Activated naive CD4-positive, alpha-beta T cell treated with anti-CD3 and anti-CD28 coated beads, Interleukin-2, amount 10 ng/mL, durations not matched to agents 7 days and 5 days (primary cell): Measurements from ENCODE around the gene PSMB8.

Experiments
- CTCF ChIA-PET: fragments of 350-600 bp; sonication (Branson Sonifier 250); formaldehyde crosslinking; loops from one replicate; lab custom pipeline; 2021; ENCODE audit warnings: antibody characterized with exemption; lab: Charles Lee
- DNase-seq: peaks from one replicate; pipeline ENCODE4 v3.0.0-alpha.2; 2020
- H3K27ac Mint-ChIP-seq: one replicate; pipeline ENCODE4 v1.8.0; 2021; ENCODE audit warnings: mild to moderate bottlenecking, moderate library complexity, mixed read lengths
- H3K27me3 Mint-ChIP-seq: one replicate; pipeline ENCODE4 v1.8.0; 2021; ENCODE audit warnings: mild to moderate bottlenecking, mixed read lengths
- H3K36me3 Mint-ChIP-seq: one replicate; pipeline ENCODE4 v1.8.0; 2021; ENCODE audit warnings: mixed read lengths
- H3K4me1 Mint-ChIP-seq: one replicate; pipeline ENCODE4 v1.8.0; 2021; ENCODE audit warnings: mixed read lengths
- H3K4me3 Mint-ChIP-seq: one replicate; pipeline ENCODE4 v1.8.0; 2021; ENCODE audit warnings: mild to moderate bottlenecking, moderate library complexity, mixed read lengths
- H3K9me3 Mint-ChIP-seq: one replicate; pipeline ENCODE4 v1.8.0; 2021; ENCODE audit warnings: mixed read lengths

PSMB8 gene

DNA sequence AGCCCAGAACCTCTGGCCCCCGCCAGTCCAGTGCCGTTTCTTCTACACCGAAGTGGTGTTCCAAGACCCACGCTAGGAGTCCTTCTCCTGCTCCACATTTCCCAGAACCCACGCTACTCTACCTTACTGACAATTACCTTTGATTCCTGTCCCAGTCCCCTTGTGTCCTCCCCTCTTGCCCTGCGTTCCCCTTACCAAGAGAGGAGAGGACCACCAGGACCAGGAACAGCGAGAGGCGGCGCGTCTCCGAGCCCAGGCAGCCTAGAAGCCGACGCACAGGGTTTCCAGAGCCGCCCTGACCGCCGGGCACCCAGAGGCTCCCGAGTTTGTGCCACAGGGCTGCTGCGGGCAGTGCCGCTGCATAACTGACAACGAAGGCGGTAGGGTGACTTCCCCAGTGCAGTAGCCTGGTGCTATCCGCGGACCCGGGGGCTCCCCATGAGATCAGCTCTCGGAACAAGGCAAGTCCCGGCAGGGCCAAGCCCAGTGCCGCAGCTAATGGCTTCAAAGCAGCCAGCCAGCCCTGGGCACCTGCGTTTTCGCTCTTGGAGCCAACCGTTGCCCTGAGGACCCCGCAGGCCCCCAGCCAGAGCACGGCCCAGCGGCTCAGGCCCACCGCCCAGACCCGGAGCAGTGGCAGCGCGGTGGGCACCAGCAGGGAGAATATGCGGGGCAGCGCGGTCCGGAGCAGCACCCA, 9.1 kb upstream of the PSMB8 start:
- CTCF ChIA-PET, result interaction anchor here (1.4 to 8.0 kb wide), 6 partner anchors 8 to 120 kb away, joined by 3 to 158 read pairs (median 35); partner anchors contain the start of genes PSMB8 and TAP2
- DNase-seq, result peak; percentile 64
- H3K4me3 Mint-ChIP-seq, result peak overlapping the region; percentile 96
- no peaks in the 10 kb centered on the region for H3K9me3 Mint-ChIP-seq
- H3K27me3 Mint-ChIP-seq, result no peaks in the 10 kb centered on the region
- peaks cover 64% of the 10 kb centered on the region for H3K4me1 Mint-ChIP-seq
- H3K27ac Mint-ChIP-seq, result peak overlapping the region; percentile 99
- H3K36me3 Mint-ChIP-seq, result peaks cover 80% of the 10 kb centered on the region

DNA sequence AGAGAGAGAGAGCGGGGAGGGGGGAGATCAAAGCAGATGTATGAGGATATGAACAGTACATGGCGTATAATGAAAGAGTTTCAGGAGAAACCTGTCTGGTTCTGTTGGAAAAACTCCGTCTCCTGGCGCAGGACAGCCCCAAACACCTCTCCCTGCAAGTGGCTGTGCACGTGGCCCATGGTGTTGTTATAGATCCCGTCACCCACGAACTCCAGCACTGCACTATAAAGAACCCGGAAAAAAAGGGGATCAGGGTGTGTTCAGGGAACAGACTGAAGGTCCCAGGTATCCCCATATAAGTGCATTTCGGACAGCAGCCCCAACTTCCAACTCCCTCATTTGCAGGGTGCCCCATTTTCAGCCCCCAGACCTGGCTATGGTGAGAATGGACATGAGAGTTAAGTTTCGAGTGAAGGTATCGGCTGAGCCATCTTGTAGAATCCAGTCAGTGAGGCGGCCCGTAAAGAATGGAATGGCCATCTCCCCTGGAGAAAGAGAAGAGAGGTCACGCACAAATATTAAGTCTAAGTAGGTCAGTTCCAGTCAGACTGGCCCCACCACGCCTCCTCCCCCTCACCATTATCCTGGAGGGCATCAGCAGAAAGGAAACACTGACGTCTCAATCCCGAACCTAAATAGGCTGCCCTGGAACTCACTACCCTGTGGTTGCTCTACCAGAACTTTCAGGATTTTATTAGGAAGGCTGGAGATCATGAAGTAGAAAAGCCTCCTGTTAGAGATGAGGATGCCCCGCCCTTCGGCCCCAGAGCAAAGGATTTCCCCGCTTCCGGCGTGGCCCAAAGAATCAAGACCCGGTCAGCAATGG, 8.4 kb upstream of the PSMB8 start:
- H3K36me3 Mint-ChIP-seq, result peaks cover 80% of the 10 kb centered on the region

DNA sequence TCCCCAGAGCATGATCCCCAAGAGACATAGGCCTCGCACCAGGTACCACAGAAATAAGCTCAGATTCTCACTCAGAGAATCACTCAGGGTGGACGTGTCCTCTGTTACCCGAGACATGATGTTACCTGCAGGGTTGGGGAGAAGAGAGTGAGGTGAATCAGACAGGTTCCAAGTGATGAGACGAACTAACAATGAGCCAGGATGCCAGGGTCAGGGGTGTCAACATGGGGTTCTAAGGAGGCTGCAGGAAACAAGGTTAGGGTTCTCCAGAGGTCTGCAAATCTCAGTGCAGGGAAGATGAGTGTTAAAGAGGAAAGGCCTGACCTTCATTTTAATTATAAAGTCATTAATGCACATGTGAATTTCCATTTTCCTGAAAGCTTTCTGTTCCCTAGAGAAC, 7.2 kb upstream of the PSMB8 start:
- DNase-seq, result no peak
- CTCF ChIA-PET, result interaction anchor here (1.3 to 2.6 kb wide), 2 partner anchors 12 to 17 kb away, joined by 6 to 17 read pairs; partner anchors contain the start of gene TAP2
- H3K9me3 Mint-ChIP-seq, result no peaks in the 10 kb centered on the region
- H3K27ac Mint-ChIP-seq, result peak overlapping the region; percentile 99
- peak overlapping the region; percentile 96 for H3K4me3 Mint-ChIP-seq
- peaks cover 84% of the 10 kb centered on the region for H3K36me3 Mint-ChIP-seq
- no peaks in the 10 kb centered on the region for H3K27me3 Mint-ChIP-seq
- peaks cover 65% of the 10 kb centered on the region for H3K4me1 Mint-ChIP-seq

More for the DNA sequence above, 8.4 kb upstream of the PSMB8 start:
- Mint-ChIP-seq H3K9me3 (no peaks in the 10 kb centered on the region), H3K27ac (peak overlapping the region; percentile 99), H3K4me1 (peaks cover 64% of the 10 kb centered on the region), H3K27me3 (no peaks in the 10 kb centered on the region), H3K4me3 (peak overlapping the region; percentile 96)
- peak; percentile 60 for DNase-seq
- CTCF ChIA-PET, result interaction anchor here (1.3 to 8.0 kb wide), 4 partner anchors 7 to 21 kb away, joined by 3 to 158 read pairs (median 26); partner anchors contain the start of genes PSMB8 and TAP2

DNA sequence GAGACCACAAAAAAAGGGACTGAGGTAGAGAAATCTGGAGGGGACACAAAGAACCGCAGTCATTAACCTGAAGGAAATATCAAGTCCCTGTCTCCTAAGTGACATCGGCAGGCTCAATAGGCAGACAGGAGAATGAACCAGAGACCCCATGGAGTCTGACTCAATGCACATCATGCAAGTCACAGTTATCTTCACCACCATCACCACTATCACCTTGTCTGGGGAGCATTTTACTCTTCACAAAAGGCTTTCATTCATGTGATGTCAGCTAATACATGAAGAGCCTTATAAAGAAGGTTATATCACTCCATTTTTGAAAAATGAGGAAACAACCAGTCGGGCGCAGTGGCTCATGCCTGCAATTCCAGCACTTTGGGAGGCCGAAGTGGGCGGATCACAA, 5.3 kb upstream of the PSMB8 start:
- Mint-ChIP-seq H3K27ac (peak overlapping the region; percentile 77), H3K4me1 (peaks cover 67% of the 10 kb centered on the region), H3K27me3 (no peaks in the 10 kb centered on the region), H3K36me3 (peaks cover 83% of the 10 kb centered on the region), H3K4me3 (peak overlapping the region; percentile 98), H3K9me3 (no peaks in the 10 kb centered on the region)
- DNase-seq, result no peak
- CTCF ChIA-PET, result interaction anchor here (1.4 to 2.6 kb wide), 2 partner anchors 10 to 19 kb away, joined by 6 to 17 read pairs; partner anchors contain the start of gene TAP2

DNA sequence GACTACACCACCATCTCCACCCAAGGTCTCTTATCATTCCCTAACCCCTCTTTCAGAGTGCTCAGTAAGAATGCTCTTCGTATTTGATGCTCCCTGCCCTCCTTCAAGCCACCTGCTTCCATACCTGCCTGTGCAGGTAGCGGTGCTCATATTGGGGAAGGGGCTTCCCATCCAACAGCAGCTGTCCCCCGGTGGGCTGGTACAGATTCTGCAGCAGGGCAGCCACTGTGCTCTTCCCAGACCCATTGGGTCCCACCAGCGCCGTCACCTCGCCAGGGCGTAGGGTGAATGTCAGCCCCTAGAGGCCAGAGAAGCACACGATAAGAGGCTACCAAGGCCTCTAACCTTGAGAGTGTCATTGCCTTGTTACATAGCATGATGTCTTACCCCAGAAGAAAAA, 3.9 kb upstream of the PSMB8 start:
- Mint-ChIP-seq H3K4me3 (peak overlapping the region; percentile 98), H3K4me1 (peaks cover 71% of the 10 kb centered on the region), H3K27me3 (no peaks in the 10 kb centered on the region), H3K27ac (peak overlapping the region; percentile 77), H3K9me3 (no peaks in the 10 kb centered on the region), H3K36me3 (peaks cover 89% of the 10 kb centered on the region)
- DNase-seq, result no peak
- CTCF ChIA-PET, result interaction anchor here (0.6 kb wide), 1 partner anchor 20 kb away, joined by 3 read pairs; no protein-coding TSS in a partner anchor

DNA sequence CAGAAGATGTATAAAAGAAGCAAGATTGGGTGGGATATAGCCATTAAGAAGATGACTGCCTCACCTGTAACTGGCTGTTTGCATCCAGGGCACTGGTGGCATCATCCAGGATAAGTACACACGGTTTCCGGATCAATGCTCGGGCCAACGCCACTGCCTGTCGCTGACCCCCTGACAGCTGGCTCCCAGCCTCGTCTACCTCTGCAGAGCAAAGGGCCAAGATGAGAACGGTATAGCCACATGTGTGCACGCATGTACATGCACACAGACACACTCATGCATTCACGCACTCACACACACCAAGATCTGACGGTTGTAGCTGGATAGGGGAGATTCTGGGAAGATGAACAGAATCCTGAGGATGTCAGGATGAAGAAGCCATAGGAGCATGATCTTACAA, 3.2 kb upstream of the PSMB8 start:
- peaks cover 77% of the 10 kb centered on the region for H3K4me1 Mint-ChIP-seq

DNA sequence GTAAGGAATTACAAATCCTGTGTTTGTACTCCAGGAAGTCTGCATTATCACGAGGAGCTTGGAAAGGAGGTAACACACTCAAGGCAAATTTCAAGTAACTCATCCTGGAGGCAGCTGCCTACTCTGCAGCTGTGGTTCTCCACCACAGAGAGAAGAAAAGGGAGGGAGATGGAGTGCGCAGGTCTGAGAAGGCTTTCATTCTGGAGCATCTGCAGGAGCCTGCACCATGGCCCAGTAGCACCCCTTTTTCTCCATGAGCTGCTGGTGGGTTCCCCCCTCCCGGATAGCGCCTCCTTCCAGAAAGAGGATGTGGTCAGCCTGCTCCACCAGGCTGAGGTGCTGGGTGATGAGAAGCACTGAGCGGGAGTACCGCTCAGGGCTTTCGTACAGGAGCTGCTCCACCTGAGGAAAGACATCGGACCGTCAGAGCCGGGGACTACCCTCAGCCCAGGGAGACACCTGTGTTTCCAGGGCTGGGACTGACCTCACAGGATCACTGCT, 1.6 kb upstream of the PSMB8 start:
- DNase-seq, result peak; percentile 69
- CTCF ChIA-PET, result interaction anchor here (0.8 to 3.1 kb wide), 7 partner anchors 9 to 139 kb away, joined by 3 to 46 read pairs (median 4); partner anchors contain the start of genes HLA-DMA, PSMB9 and TAP1
- peak overlapping the region; percentile 98 for H3K4me3 Mint-ChIP-seq
- H3K4me1 Mint-ChIP-seq, result peaks cover 78% of the 10 kb centered on the region
- H3K27ac Mint-ChIP-seq, result peak overlapping the region; percentile 100
- peaks cover 89% of the 10 kb centered on the region for H3K36me3 Mint-ChIP-seq
- H3K9me3 Mint-ChIP-seq, result no peaks in the 10 kb centered on the region
- H3K27me3 Mint-ChIP-seq, result no peaks in the 10 kb centered on the region

More for the DNA sequence above, 3.2 kb upstream of the PSMB8 start:
- H3K36me3 Mint-ChIP-seq, result peaks cover 89% of the 10 kb centered on the region
- no peaks in the 10 kb centered on the region for H3K27me3 Mint-ChIP-seq
- H3K4me3 Mint-ChIP-seq, result peak overlapping the region; percentile 98
- H3K9me3 Mint-ChIP-seq, result no peaks in the 10 kb centered on the region
- peak overlapping the region; percentile 71 for H3K27ac Mint-ChIP-seq
- CTCF ChIA-PET, result no interaction called here
- DNase-seq, result no peak

DNA sequence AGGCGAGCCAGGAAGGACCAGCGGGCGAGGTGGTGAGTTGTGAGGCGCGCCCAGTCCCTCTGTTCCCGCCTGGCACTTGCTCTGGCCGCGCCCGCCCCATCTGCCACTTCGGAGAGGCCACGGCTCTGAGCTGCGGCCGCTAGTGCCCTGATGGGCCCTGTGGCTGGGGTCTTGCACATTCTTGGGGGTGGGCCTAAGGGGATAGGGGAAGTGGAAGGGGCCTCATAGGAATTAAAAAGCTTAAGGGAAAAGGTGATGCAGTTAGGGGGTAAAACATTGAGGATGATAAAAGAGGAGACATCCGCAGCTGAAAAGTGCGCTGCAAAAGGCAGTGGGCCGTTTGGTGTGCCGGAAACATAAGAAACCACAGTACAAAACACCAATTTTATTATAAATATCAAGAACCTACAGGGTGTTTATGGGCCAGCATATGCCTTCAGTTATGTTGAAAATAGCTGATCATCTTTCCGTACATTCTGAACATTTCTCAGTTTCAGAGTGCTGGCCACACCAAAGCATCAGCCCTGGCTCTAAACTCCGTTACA, 1.1 kb upstream of the PSMB8 start:
- no peaks in the 10 kb centered on the region for H3K27me3 Mint-ChIP-seq
- CTCF ChIA-PET, result interaction anchor here (0.8 to 3.1 kb wide), 7 partner anchors 10 to 140 kb away, joined by 3 to 46 read pairs (median 4); partner anchors contain the start of genes HLA-DMA, PSMB9 and TAP1
- peaks cover 78% of the 10 kb centered on the region for H3K4me1 Mint-ChIP-seq
- H3K4me3 Mint-ChIP-seq, result peak overlapping the region; percentile 98
- no peaks in the 10 kb centered on the region for H3K9me3 Mint-ChIP-seq
- H3K27ac Mint-ChIP-seq, result peak overlapping the region; percentile 100
- H3K36me3 Mint-ChIP-seq, result peaks cover 89% of the 10 kb centered on the region
- no peak for DNase-seq

DNA sequence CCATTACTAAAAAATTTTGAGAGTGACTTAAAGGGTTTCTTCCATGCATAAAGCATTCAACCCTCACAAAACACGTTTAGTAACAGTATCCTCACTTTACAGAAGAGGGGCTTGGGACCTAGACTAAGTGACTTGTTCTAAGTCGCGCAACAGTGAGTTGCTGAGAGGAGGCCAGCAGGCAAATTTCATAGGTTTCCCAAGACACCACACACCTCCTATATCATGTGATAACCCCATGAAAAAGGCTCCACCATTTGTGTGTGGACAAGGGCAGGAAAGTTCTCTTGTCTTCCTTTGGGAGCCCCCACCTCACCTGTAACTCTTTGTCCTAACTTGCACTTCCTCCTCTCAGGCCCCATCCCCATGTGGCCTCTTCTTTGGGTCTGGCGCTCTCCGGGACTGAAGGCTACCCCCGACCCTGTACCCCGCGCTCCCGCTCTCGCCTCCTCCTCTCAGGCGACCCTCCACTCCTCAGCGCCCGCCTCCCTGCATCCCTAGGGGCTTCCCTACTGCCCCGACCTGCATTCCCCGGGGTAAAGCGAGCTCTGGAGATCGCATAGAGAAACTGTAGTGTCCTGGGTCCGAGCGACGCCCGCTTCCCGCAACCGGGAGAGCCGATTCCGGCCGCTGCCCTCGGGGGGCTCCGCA, 392 bp downstream of the PSMB8 start:
- Mint-ChIP-seq H3K4me1 (peaks cover 77% of the 10 kb centered on the region), H3K27ac (peak overlapping the region; percentile 100), H3K36me3 (peaks cover 78% of the 10 kb centered on the region), H3K4me3 (peak overlapping the region; percentile 98), H3K9me3 (no peaks in the 10 kb centered on the region), H3K27me3 (no peaks in the 10 kb centered on the region)
- CTCF ChIA-PET, result interaction anchor here (2.9 to 6.7 kb wide), 3 partner anchors 11 to 25 kb away, joined by 20 to 158 read pairs (median 46); partner anchors contain the start of genes PSMB9 and TAP1
- DNase-seq, result no peak

DNA sequence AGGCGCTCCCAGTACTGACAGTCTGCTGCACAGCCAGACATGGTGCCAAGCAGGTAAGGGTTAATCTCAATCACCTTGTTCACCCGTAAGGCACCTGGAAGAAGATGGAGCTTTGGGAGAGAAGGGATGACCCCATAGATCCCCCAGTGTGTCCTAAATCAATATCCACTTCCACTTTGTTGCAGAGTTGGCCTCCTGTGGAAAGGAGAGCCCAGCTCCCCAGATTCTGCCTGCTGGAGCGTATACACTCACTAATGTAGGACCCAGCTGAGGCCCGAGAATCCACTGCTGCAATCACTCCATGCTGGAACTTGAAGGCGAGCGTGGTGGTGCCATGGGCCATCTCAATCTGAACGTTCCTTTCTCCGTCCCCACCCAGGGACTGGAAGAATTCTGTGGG, 1.2 kb downstream of the PSMB8 start:
- H3K4me3 Mint-ChIP-seq, result peak overlapping the region; percentile 98
- H3K27me3 Mint-ChIP-seq, result no peaks in the 10 kb centered on the region
- no peak for DNase-seq
- H3K4me1 Mint-ChIP-seq, result peaks cover 70% of the 10 kb centered on the region
- no peaks in the 10 kb centered on the region for H3K9me3 Mint-ChIP-seq
- CTCF ChIA-PET, result interaction anchor here (6.7 kb wide), 1 partner anchor 14 kb away, joined by 158 read pairs; the partner anchor contains the start of genes PSMB9 and TAP1
- peaks cover 70% of the 10 kb centered on the region for H3K36me3 Mint-ChIP-seq
- H3K27ac Mint-ChIP-seq, result peak overlapping the region; percentile 100

DNA sequence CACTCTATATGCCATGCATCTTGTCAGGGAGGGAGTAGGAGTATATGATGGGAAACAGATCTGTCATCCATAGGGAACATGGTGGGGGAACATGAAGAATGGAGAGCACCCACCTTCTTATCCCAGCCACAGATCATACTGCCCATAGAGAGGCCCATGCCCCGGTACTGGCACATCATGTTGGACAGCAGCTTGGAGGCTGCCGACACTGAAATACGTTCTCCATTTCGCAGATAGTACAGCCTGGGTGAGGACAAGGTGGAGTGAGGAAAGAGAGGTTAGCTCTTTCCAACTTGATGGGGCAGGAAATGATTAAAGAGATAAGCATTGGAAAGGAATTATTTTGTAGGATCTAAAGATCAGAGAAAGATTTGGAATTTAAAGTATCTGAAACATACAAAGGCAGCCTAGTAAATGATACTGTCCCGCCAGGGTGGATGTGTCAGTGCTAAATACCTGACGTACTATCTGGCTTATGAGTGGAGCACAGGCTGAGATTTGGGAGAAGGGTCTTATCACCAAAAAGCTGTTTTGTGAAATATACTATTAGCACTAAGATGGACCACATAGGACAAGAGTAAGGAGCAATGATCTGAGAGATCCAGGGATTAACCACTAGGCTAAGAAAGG, 1.7 kb downstream of the PSMB8 start:
- DNase-seq, result no peak
- Mint-ChIP-seq H3K9me3 (no peaks in the 10 kb centered on the region), H3K4me1 (peaks cover 70% of the 10 kb centered on the region), H3K4me3 (peak overlapping the region; percentile 98), H3K27ac (peak overlapping the region; percentile 100), H3K27me3 (no peaks in the 10 kb centered on the region), H3K36me3 (peaks cover 69% of the 10 kb centered on the region)
- CTCF ChIA-PET, result interaction anchor here (1.0 to 6.7 kb wide), 3 partner anchors 14 to 130 kb away, joined by 3 to 184 read pairs (median 158); partner anchors contain the start of genes PSMB9 and TAP1

DNA sequence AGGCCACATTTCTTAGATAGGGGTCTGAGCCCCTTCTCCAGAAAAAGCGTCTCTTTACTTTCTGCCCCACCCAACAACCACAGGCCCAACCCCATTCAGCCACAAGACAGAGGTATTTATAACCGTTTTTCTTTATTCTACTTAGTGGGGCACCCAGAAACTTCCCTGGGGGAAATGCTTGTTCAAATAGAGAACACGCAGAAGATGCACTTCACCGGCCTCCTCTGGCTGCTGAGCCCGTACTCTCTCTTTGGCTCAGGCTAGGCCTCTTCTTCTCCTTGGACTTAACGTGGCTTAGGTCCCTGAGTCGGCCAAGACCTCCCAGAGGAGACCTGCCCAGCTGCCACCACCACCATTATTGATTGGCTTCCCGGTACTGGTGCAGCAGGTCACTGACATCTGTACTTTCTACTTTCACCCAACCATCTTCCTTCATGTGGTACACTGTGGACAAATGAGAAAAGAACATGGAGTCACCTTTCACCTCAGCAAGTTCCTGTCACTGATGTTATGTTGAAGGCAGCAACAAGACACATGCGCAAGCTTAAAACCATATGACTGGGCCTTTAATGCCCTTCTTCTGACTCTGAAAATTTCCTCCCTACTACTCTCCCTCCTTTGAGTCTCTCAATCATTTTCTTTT, 3.1 kb downstream of the PSMB8 start:
- H3K36me3 Mint-ChIP-seq, result peaks cover 69% of the 10 kb centered on the region
- no peaks in the 10 kb centered on the region for H3K27me3 Mint-ChIP-seq
- H3K9me3 Mint-ChIP-seq, result no peaks in the 10 kb centered on the region
- peaks cover 72% of the 10 kb centered on the region for H3K4me1 Mint-ChIP-seq
- peak overlapping the region; percentile 100 for H3K27ac Mint-ChIP-seq
- CTCF ChIA-PET, result interaction anchor here (0.5 to 6.7 kb wide), 3 partner anchors 16 to 40 kb away, joined by 3 to 184 read pairs (median 158); partner anchors contain the start of genes PSMB9 and TAP1
- H3K4me3 Mint-ChIP-seq, result peak overlapping the region; percentile 98
- DNase-seq, result peak; percentile 63
